Measurements from ENCODE around the gene CEMIP2.

CEMIP2 gene

GRCh38 chr9:71664566-71664965 is 103.7 kb downstream of the CEMIP2 start:
- Histone ChIP-seq H3K4me3 (replicated peaks; ENCODE audit: insufficient read depth, low read length) (no peak overlapping the region), H3K27ac (replicated peaks) (no peak overlapping the region), H3K27me3 (ENCODE audit: insufficient read depth, poor library complexity, severe bottlenecking) (no peaks in the 10 kb centered on the region)
- TF ChIP-seq, protein P1, sequence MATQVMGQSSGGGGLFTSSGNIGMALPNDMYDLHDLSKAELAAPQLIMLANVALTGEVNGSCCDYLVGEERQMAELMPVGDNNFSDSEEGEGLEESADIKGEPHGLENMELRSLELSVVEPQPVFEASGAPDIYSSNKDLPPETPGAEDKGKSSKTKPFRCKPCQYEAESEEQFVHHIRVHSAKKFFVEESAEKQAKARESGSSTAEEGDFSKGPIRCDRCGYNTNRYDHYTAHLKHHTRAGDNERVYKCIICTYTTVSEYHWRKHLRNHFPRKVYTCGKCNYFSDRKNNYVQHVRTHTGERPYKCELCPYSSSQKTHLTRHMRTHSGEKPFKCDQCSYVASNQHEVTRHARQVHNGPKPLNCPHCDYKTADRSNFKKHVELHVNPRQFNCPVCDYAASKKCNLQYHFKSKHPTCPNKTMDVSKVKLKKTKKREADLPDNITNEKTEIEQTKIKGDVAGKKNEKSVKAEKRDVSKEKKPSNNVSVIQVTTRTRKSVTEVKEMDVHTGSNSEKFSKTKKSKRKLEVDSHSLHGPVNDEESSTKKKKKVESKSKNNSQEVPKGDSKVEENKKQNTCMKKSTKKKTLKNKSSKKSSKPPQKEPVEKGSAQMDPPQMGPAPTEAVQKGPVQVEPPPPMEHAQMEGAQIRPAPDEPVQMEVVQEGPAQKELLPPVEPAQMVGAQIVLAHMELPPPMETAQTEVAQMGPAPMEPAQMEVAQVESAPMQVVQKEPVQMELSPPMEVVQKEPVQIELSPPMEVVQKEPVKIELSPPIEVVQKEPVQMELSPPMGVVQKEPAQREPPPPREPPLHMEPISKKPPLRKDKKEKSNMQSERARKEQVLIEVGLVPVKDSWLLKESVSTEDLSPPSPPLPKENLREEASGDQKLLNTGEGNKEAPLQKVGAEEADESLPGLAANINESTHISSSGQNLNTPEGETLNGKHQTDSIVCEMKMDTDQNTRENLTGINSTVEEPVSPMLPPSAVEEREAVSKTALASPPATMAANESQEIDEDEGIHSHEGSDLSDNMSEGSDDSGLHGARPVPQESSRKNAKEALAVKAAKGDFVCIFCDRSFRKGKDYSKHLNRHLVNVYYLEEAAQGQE (IDR thresholded peaks at IDR 0.05; ENCODE audit: insufficient replicate concordance, low read depth): no peak
- TF ChIP-seq, protein P2, sequence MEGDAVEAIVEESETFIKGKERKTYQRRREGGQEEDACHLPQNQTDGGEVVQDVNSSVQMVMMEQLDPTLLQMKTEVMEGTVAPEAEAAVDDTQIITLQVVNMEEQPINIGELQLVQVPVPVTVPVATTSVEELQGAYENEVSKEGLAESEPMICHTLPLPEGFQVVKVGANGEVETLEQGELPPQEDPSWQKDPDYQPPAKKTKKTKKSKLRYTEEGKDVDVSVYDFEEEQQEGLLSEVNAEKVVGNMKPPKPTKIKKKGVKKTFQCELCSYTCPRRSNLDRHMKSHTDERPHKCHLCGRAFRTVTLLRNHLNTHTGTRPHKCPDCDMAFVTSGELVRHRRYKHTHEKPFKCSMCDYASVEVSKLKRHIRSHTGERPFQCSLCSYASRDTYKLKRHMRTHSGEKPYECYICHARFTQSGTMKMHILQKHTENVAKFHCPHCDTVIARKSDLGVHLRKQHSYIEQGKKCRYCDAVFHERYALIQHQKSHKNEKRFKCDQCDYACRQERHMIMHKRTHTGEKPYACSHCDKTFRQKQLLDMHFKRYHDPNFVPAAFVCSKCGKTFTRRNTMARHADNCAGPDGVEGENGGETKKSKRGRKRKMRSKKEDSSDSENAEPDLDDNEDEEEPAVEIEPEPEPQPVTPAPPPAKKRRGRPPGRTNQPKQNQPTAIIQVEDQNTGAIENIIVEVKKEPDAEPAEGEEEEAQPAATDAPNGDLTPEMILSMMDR (IDR thresholded peaks at IDR 0.05; ENCODE audit: insufficient read depth, low read length): no peak
- TF ChIP-seq SPI1 (IDR thresholded peaks at IDR 0.05; ENCODE audit: borderline replicate concordance, low read depth): no peak
- no peak for TF ChIP-seq GABPA (IDR thresholded peaks at IDR 0.05; ENCODE audit: low read depth)
- TF ChIP-seq POLR2AphosphoS5 (IDR thresholded peaks at IDR 0.05; ENCODE audit: low read depth): no peak
- no peak for DNase-seq (ENCODE audit: low read depth in 1 of 2, low spot score in 1 of 2)

GRCh38 chr9:71663931-71664459 is 104.3 kb downstream of the CEMIP2 start:
- TF ChIP-seq SPI1 (IDR thresholded peaks at IDR 0.05; ENCODE audit: borderline replicate concordance, low read depth) (no peak), GABPA (IDR thresholded peaks at IDR 0.05; ENCODE audit: low read depth) (no peak), POLR2AphosphoS5 (IDR thresholded peaks at IDR 0.05; ENCODE audit: low read depth) (no peak)
- TF ChIP-seq, protein P1 (IDR thresholded peaks at IDR 0.05; ENCODE audit: insufficient replicate concordance, low read depth): no peak
- TF ChIP-seq, protein P2 (IDR thresholded peaks at IDR 0.05; ENCODE audit: insufficient read depth, low read length): no peak
- Histone ChIP-seq H3K4me3 (replicated peaks; ENCODE audit: insufficient read depth, low read length) (no peak overlapping the region), H3K27ac (replicated peaks) (no peak overlapping the region), H3K27me3 (ENCODE audit: insufficient read depth, poor library complexity, severe bottlenecking) (no peaks in the 10 kb centered on the region)
- DNase-seq (ENCODE audit: low read depth in 1 of 2, low spot score in 1 of 2): no peak

- H3K4me3 ChIP-seq (replicated peaks; ENCODE audit: insufficient read depth, low read length): no peak overlapping the region
- H3K27ac ChIP-seq (replicated peaks): no peak overlapping the region
- DNase-seq (ENCODE audit: low read depth in 1 of 2, low spot score in 1 of 2): no peak
- TF ChIP-seq, protein P2 (IDR thresholded peaks at IDR 0.05; ENCODE audit: insufficient read depth, low read length): no peak
- TF ChIP-seq POLR2AphosphoS5 (IDR thresholded peaks at IDR 0.05; ENCODE audit: low read depth) (no peak), SPI1 (IDR thresholded peaks at IDR 0.05; ENCODE audit: borderline replicate concordance, low read depth) (no peak), GABPA (IDR thresholded peaks at IDR 0.05; ENCODE audit: low read depth) (no peak)
- TF ChIP-seq, protein P1 (IDR thresholded peaks at IDR 0.05; ENCODE audit: insufficient replicate concordance, low read depth): no peak
- no peaks in the 10 kb centered on the region for H3K27me3 ChIP-seq (ENCODE audit: insufficient read depth, poor library complexity, severe bottlenecking)
Observed at GRCh38 chr9:71663216-71663615, 105.1 kb downstream of the CEMIP2 start.

Measured in HL-60 (cell line).